K562 (cell line): ENCODE data around the gene SUSD5. TPM values are rescaled to one million over a fixed set of nuclear protein-coding genes. Genes with fewer than 3 reads are reported as not detected.

Experiments used
- ATAC-seq: fragments of 200-7000 bp; cut with Tn5 transposase; 3 replicates; pipeline ENCODE4 v1.9.1; 2020; ENCODE audit warnings: moderate library complexity
- BruUV-seq: library from RNA; stranded (reverse); fragments of 400-500 nt; replicated peaks from 2 replicates; lab custom pipeline; 2021; lab: Mats Ljungman, UMichigan
- CTCF ChIA-PET: fragments of 300-600 bp; formaldehyde crosslinking; extraction: SDS; loops from one replicate; lab custom pipeline; 2021; ENCODE audit warnings: low intra/inter-chr PET ratio; lab: Yijun Ruan, JAX
- POLR2A ChIA-PET: fragments of 300-600, 350-650 bp; sonication (Branson Sonifier 250); formaldehyde crosslinking; extraction: SDS; loops from one replicate; lab custom pipeline; 2021; ENCODE audit warnings: antibody characterized with exemption, inconsistent platforms; lab: Yijun Ruan, JAX
- DNase-seq, 4 experiments: peaks; one replicate each; pipeline versions ENCODE4 v3.0.0 to v3.0.0-alpha.2; 2011 to 2018; ENCODE audit warnings: low spot score in 3 of 4, mixed read lengths in 3 of 4; ENCODE audit errors: extremely low read depth in 1 of 4
- FAIRE-seq: peaks from 2 replicates; lab custom pipeline; 2011; peaks lifted over from hg19 to GRCh38; lab: Jason Lieb, UNC
- H2AFZ ChIP-seq: 2 replicates; pipeline ENCODE4 v1.6.0; 2011; ENCODE audit warnings: low read depth, low read length, control low read depth, inconsistent platforms
- H3K27ac ChIP-seq: fragments of 200-600 bp; 3 replicates; pipeline ENCODE4 v1.8.0; 2011; ENCODE audit warnings: low read depth, mild to moderate bottlenecking, control low read depth, inconsistent platforms, low read length, moderate library complexity, mixed read lengths; ENCODE audit errors: extremely low read depth
- H3K27me3 ChIP-seq, 2 experiments: fragments of 300-600 bp in 1 of 2; 2 replicates in 1 of 2; 3 replicates in 1 of 2; pipeline versions ENCODE4 v1.6.0 to v1.8.0; 2011; ENCODE audit warnings: inconsistent platforms in 2 of 2, low read length in 2 of 2, mild to moderate bottlenecking in 1 of 2, mixed read lengths in 1 of 2, moderate library complexity in 1 of 2; ENCODE audit not compliant: control insufficient read depth in 2 of 2, insufficient read depth in 2 of 2
- H3K36me3 ChIP-seq: fragments of 300-600 bp; 3 replicates; pipeline ENCODE4 v1.8.0; 2011; ENCODE audit warnings: mild to moderate bottlenecking, low read length, inconsistent platforms; ENCODE audit not compliant: control insufficient read depth, insufficient read depth
- H3K4me1 ChIP-seq, 2 experiments: fragments of 200-600 bp in 1 of 2; replicated peaks in 1 of 2; 2 replicates in 1 of 2; 3 replicates in 1 of 2; pipeline versions ENCODE4 v1.5.1 to v1.8.0; 2011; ENCODE audit warnings: inconsistent platforms in 2 of 2, low read length in 2 of 2, mild to moderate bottlenecking in 1 of 2, mixed read lengths in 1 of 2, moderate library complexity in 1 of 2; ENCODE audit not compliant: control insufficient read depth in 2 of 2, insufficient read depth in 2 of 2
- H3K4me2 ChIP-seq: 2 replicates; pipeline ENCODE4 v1.6.1; 2011; ENCODE audit warnings: low read length, control low read depth, inconsistent platforms, mixed read lengths; ENCODE audit not compliant: insufficient read depth
- H3K4me3 ChIP-seq: fragments of 200-600 bp; sonication (generic), shearing (Covaris generic); 2 replicates; pipeline ENCODE4 v1.5.1; 2016; ENCODE audit warnings: control low read depth, inconsistent platforms
- H3K79me2 ChIP-seq: fragments of 200-600 bp; 3 replicates; pipeline ENCODE4 v1.8.0; 2011; ENCODE audit warnings: low read length, inconsistent platforms; ENCODE audit not compliant: control insufficient read depth, insufficient read depth
- H3K9ac ChIP-seq, 2 experiments: 2 replicates each; pipeline versions ENCODE4 v1.6.0 to v1.6.1; 2011; ENCODE audit warnings: low read depth in 2 of 2, low read length in 2 of 2, control low read depth in 1 of 2, inconsistent platforms in 1 of 2, mild to moderate bottlenecking in 1 of 2, mixed read lengths in 1 of 2; ENCODE audit not compliant: insufficient read depth in 1 of 2
- H3K9me1 ChIP-seq: one replicate; pipeline ENCODE4 v1.6.0; 2011; ENCODE audit warnings: inconsistent platforms, mild to moderate bottlenecking, low read length, moderate library complexity; ENCODE audit not compliant: control insufficient read depth, insufficient read depth
- H3K9me3 ChIP-seq: replicated peaks from 2 replicates; pipeline ENCODE4 v1.5.1; 2011; ENCODE audit warnings: low read depth, low read length, inconsistent platforms; ENCODE audit not compliant: control insufficient read depth, insufficient read depth
- H4K20me1 ChIP-seq: replicated peaks from 2 replicates; pipeline ENCODE4 v1.6.1; 2011; ENCODE audit warnings: low read length, inconsistent platforms, mixed read lengths; ENCODE audit not compliant: control insufficient read depth, insufficient read depth
- COPS2 ChIP-seq: fragments of 450-650 bp; conservative IDR thresholded peaks from 2 replicates; pipeline ENCODE4 v1.6.1; 2016; ENCODE audit warnings: mild to moderate bottlenecking, moderate library complexity
- EGR1 ChIP-seq: fragments of 450-650 bp; conservative IDR thresholded peaks from 2 replicates; pipeline ENCODE4 v1.6.1; 2017; ENCODE audit warnings: mild to moderate bottlenecking
- MEF2A ChIP-seq: IDR thresholded peaks from 2 replicates; pipeline ENCODE4 v1.6.1; 2011; ENCODE audit warnings: low read depth, mild to moderate bottlenecking, low read length, moderate library complexity; ENCODE audit not compliant: control insufficient read depth
- RBM34 ChIP-seq: fragments of 200-400 bp; formaldehyde crosslinking; IDR thresholded peaks from 2 replicates; pipeline ENCODE4 v1.6.1; 2018; ENCODE audit warnings: low read length, borderline replicate concordance; ENCODE audit not compliant: insufficient read depth
- SIN3A ChIP-seq, 2 experiments: fragments of 150-350 bp in 1 of 2; IDR thresholded peaks; 2 replicates each; pipeline ENCODE4 v1.6.1; 2011 to 2016; ENCODE audit warnings: borderline replicate concordance in 2 of 2, low read depth in 2 of 2, low read length in 2 of 2, mild to moderate bottlenecking in 2 of 2, moderate library complexity in 2 of 2; ENCODE audit not compliant: control insufficient read depth in 1 of 2
- SP1 ChIP-seq: sonication (generic); formaldehyde crosslinking; IDR thresholded peaks from 2 replicates; pipeline ENCODE4 v1.8.1; 2022; ENCODE audit warnings: mild to moderate bottlenecking, missing genetic modification reagents
- WGBS: fragments of 100-300 bp; shearing (Covaris generic); methylation state at CpG from one replicate; pipeline ENCODE4 v1.1.6; 2016; ENCODE audit warnings: low coverage, mixed read lengths; ENCODE audit not compliant: insufficient coverage; ENCODE audit errors: missing lambda C conversion rate; 5-methylcytosine and 5-hydroxymethylcytosine counted together
- in situ Hi-C: fragments of 300-500 bp; cut with MboI; formaldehyde crosslinking; loops from 4 replicates; pipeline ENCODE4 v1.15.0; 2018; ENCODE audit warnings: inconsistent platforms, mixed read lengths
- intact Hi-C: fragments of 100-400 bp; cut with micrococcal nuclease; formaldehyde crosslinking; loops from 2 replicates; pipeline ENCODE4 v1.14.2; 2022
- polyA plus RNA-seq, 8 experiments: library from polyadenylated mRNA; depleted of rRNA in 4 of 8; stranded (reverse) in 5 of 8; unstranded in 3 of 8; fragments of >200 nt; fragmentation: Nextera tagmentation in 2 of 8; fragmentation: Illumina TruSeq in 1 of 8; extraction: Ambion mirVana in 2 of 8; extraction: Trizol in 1 of 8; gene quantifications; 2 replicates each; pipeline versions ENCODE4 v1.2.1 to v1.2.3, GENCODE V29; 2011 to 2014; ENCODE audit warnings: inconsistent platforms in 1 of 8, missing spikeins in 1 of 8
- total RNA-seq, 7 experiments: library from RNA; depleted of rRNA in 6 of 7; stranded (reverse); fragments of >200 nt in 6 of 7; fragmentation: Illumina TruSeq in 2 of 7; extraction: Trizol in 2 of 7; gene quantifications; 2 replicates each; pipeline versions ENCODE4 v1.2.1 to v1.2.3, GENCODE V29; 2011 to 2021; ENCODE audit warnings: low replicate concordance in 1 of 7
- TF ChIP-seq, protein P1 (sequence below): sonication (generic); formaldehyde crosslinking; IDR thresholded peaks from 2 replicates; pipeline ENCODE4 v1.8.0; 2022; ENCODE audit warnings: mild to moderate bottlenecking, low read depth, missing genetic modification reagents
- TF ChIP-seq, protein P2 (sequence below): IDR thresholded peaks from 2 replicates; pipeline ENCODE4 v1.6.1; 2012; ENCODE audit warnings: low read depth, low read length, improper control_type of control experiment, borderline replicate concordance
- TF ChIP-seq, protein P3 (sequence below): fragments of 250-450 bp; sonication (Bioruptor Pico); IDR thresholded peaks from 2 replicates; pipeline ENCODE4 v1.5.0; 2021; ENCODE audit warnings: mild to moderate bottlenecking, moderate library complexity
- TF ChIP-seq, protein P4 (sequence below): fragments of 450-650 bp; formaldehyde crosslinking; IDR thresholded peaks from 2 replicates; pipeline ENCODE4 v1.4.0; 2020; ENCODE audit warnings: mild to moderate bottlenecking
- TF ChIP-seq, protein P5 (sequence below): IDR thresholded peaks from 3 replicates; pipeline ENCODE4 v1.6.1; 2011; ENCODE audit warnings: borderline replicate concordance, mild to moderate bottlenecking, moderate library complexity; ENCODE audit not compliant: insufficient read length; ENCODE audit errors: extremely low read depth

SUSD5 gene
- total and polyA plus RNA-seq, 9 of the 15 experiments (the other 6 are each of a cell fraction or from before 2014, with no cell fraction given), result not detected

DNA sequence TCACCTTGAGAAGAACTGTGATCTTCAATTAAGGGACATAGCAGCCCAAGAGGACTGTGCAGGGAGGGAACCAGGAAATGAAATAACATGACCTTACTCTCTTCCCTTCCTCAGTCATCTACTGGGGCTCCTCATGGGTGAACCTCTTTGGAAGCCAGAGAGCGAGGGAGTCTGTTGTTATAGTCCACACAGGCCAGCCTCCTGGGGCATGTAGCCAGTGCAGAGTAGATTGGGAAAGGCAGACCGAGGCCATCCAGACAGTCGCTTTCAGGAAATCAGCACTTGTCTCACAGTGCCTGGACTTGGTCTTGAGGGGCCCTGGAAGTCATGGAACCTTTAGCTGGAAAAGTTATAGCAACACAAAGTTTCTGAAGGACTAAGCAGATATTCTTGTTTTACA lies 98.7 kb downstream of the SUSD5 start:
- ATAC-seq (no peak), FAIRE-seq (no peak), DNase-seq (no peak)
- in situ Hi-C loops (no loop called here), intact Hi-C loops (loop anchor here (10.0 kb wide), 1 partner anchor 675 kb away; the partner anchor contains the start of gene PDCD6IP)
- Histone ChIP-seq H3K9ac (no peak overlapping the region), H3K9me1 (no peaks in the 10 kb centered on the region), H3K79me2 (peaks cover 13% of the 10 kb centered on the region), H3K4me2 (no peak overlapping the region), H3K4me1 (peaks cover 2% of the 10 kb centered on the region in 2 experiments; a peak in 2 of 5 replicates), H3K27me3 (no peaks in the 10 kb centered on the region), H4K20me1 (no peaks in the 10 kb centered on the region), H3K36me3 (peaks cover 43% of the 10 kb centered on the region; the same call in 2 of the 3 replicates), H3K27ac (no peak overlapping the region), H2AFZ (no peak overlapping the region), H3K9me3 (no peaks in the 10 kb centered on the region), H3K4me3 (no peak overlapping the region)
- BruUV-seq, result no TSS peak
- 74% methylated on average over 3 of the region's 3 CpGs for WGBS
- ChIA-PET POLR2A (no interaction called here), CTCF (no interaction called here)
- TF ChIP-seq SIN3A (IDR thresholded peaks at IDR 0.05; ENCODE audit: borderline replicate concordance in 2 of 2, control insufficient read depth in 1 of 2, low read depth in 2 of 2, low read length in 2 of 2) (no peak), SP1 (no peak), RBM34 (no peak), MEF2A (no peak), EGR1 (no peak), COPS2 (no peak)
- TF ChIP-seq, protein P1, sequence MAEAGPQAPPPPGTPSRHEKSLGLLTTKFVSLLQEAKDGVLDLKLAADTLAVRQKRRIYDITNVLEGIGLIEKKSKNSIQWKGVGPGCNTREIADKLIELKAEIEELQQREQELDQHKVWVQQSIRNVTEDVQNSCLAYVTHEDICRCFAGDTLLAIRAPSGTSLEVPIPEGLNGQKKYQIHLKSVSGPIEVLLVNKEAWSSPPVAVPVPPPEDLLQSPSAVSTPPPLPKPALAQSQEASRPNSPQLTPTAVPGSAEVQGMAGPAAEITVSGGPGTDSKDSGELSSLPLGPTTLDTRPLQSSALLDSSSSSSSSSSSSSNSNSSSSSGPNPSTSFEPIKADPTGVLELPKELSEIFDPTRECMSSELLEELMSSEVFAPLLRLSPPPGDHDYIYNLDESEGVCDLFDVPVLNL (CRISPR knock-in tag), result no peak
- TF ChIP-seq, protein P2, sequence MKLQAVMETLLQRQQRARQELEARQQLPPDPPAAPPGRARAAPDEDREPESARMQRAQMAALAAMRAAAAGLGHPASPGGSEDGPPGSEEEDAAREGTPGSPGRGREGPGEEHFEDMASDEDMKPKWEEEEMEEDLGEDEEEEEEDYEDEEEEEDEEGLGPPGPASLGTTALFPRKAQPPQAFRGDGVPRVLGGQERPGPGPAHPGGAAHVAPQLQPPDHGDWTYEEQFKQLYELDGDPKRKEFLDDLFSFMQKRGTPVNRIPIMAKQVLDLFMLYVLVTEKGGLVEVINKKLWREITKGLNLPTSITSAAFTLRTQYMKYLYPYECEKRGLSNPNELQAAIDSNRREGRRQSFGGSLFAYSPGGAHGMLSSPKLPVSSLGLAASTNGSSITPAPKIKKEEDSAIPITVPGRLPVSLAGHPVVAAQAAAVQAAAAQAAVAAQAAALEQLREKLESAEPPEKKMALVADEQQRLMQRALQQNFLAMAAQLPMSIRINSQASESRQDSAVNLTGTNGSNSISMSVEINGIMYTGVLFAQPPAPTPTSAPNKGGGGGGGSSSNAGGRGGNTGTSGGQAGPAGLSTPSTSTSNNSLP, result no peak
- TF ChIP-seq, protein P3, sequence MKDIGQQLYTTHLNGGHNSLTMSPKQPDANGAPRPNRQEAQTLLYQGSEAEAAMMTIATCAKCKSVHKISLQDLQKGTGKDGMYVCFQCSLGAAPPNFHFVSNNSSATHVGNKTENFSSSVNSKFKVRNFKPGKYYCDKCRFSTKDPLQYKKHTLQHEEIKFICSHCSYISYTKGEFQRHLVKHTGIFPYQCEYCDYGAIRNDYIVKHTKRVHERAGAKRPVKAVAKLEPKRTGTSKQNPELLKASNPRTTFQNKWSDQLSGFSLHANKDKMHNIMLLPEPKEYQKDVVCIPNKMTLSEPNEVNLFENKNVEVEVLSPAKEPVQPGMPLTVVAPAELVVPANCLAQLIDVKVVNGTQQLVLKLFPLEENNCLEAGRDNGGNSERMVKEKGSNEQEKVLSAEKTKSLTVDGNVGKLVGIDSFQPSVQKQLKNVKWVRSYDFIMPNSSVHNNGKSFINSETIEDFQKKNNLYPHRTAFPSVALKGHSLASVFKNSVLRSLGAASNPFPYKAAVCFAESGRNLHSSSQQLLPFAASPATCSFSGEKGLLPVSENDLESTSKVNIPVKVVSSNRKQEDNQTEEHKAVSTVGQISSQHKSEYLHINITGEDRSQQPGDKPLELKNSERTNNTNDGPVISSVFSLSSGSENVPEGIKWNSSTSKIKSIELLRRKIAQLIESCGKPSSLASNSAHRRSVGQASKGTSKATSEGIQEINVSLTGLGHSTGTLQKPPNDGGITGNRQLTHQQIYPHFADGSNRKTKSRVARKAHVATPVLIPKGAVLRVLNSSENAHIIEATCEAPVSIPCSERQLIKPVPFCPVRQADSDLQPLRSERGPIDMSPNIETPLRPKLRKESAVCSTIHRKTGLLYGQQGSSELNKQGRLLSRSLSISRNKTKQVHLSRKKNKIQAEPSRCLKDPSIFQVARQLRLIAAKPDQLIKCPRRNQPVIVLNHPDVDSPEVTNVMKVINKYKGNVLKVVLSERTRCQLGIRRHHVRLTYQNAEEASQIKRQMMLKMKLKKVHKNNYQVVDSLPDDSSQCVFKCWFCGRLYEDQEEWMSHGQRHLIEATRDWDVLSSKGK (CRISPR knock-in tag), result no peak
- TF ChIP-seq, protein P4, sequence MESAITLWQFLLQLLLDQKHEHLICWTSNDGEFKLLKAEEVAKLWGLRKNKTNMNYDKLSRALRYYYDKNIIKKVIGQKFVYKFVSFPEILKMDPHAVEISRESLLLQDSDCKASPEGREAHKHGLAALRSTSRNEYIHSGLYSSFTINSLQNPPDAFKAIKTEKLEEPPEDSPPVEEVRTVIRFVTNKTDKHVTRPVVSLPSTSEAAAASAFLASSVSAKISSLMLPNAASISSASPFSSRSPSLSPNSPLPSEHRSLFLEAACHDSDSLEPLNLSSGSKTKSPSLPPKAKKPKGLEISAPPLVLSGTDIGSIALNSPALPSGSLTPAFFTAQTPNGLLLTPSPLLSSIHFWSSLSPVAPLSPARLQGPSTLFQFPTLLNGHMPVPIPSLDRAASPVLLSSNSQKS (CRISPR knock-in tag), result no peak
- TF ChIP-seq, protein P5, sequence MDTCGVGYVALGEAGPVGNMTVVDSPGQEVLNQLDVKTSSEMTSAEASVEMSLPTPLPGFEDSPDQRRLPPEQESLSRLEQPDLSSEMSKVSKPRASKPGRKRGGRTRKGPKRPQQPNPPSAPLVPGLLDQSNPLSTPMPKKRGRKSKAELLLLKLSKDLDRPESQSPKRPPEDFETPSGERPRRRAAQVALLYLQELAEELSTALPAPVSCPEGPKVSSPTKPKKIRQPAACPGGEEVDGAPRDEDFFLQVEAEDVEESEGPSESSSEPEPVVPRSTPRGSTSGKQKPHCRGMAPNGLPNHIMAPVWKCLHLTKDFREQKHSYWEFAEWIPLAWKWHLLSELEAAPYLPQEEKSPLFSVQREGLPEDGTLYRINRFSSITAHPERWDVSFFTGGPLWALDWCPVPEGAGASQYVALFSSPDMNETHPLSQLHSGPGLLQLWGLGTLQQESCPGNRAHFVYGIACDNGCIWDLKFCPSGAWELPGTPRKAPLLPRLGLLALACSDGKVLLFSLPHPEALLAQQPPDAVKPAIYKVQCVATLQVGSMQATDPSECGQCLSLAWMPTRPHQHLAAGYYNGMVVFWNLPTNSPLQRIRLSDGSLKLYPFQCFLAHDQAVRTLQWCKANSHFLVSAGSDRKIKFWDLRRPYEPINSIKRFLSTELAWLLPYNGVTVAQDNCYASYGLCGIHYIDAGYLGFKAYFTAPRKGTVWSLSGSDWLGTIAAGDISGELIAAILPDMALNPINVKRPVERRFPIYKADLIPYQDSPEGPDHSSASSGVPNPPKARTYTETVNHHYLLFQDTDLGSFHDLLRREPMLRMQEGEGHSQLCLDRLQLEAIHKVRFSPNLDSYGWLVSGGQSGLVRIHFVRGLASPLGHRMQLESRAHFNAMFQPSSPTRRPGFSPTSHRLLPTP, result no peak
